GM21825 (cell line): ENCODE results near the gene ATP5F1C.

Source experiments
- ATAC-seq: cut with Tn5 transposase; IDR thresholded peaks from one replicate; pipeline ENCODE4 v1.9.1; 2021; ENCODE audit warnings: mild to moderate bottlenecking, moderate library complexity; ENCODE audit not compliant: unreplicated experiment

ATP5F1C gene

DNA sequence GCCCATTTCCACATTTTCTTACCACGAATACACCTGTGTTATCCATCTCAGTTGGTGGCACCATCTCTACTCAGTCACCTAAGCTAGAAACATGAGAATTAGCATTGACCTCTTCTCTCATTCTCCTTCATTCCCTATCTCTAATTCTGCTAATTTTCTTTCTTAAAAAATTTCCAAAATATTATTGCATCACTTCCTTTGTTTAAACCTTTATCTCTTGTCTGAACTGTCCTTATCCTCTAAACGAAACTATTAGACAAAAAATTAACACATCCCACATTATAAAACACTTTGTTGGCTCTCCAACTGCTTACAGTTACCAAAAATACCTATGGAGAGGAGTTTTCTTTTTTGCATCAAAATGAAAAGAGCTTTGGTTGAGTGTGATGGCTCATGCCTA, 48.6 kb downstream of the ATP5F1C start:
- ATAC-seq = no peak

DNA sequence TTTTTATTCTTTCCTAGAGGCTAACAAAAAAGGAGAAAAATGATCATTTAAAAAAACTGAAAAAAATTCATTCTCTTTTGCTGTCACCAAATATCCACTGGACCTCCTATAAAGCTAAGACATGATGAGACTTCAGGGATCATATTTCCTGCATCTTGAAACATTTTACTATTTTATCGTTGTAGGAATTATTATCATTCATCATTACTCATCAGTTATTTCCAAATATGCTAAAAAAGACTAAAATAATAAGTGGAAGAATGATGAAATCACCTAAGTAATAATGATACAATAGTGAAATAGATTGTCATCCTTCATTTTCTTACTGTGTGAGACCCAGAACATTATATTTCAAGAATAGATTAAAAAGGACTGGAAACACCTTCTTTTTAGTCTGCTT, 58.6 kb downstream of the ATP5F1C start:
- ATAC-seq = no peak

DNA sequence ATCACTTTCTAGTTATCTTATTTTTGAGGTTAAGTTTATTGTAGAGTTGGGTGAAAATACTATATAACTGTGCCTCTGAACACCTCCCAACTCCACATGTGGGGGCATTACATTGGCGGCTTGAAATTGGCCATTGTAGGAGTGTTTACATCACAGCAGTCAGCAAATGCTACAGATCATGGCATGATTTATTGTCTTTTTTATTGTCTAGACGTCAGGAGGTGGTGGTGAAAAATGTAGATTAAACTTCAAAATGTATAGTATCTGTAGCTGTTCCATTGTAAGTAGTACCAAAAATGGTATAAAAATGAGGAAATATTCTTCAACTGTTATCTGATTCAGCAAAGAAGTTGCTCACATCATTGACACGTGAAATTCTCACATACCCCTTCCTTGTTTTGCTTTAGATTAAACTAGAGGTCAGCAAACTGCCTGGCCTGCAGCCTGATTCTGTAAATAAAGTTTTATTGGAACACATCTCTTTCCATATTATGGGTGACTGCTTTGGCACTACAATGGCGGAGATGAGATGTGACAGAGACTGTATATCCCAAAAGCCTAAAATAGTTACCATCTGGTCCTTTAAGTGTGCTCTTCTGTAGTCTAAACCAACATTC, 65.4 kb downstream of the ATP5F1C start:
- no peak for ATAC-seq

DNA sequence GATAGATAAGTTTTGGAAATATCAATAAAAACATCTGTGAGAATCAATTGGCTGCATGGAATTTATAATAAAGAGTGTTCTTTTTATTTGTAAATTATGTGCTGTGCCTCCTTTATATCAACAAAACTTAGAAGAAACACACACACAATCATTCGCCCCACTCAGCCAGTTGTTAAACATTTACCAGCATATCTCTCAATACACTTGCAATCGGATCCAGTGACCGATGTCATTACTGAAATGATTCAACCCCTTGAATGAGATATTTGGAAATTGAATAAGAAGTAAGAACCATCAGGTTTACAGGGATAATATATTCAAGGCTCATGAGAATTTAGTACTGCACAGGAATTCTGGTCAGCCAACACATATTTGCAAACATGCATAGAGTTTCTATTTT, 65.9 kb downstream of the ATP5F1C start:
- ATAC-seq = no peak

DNA sequence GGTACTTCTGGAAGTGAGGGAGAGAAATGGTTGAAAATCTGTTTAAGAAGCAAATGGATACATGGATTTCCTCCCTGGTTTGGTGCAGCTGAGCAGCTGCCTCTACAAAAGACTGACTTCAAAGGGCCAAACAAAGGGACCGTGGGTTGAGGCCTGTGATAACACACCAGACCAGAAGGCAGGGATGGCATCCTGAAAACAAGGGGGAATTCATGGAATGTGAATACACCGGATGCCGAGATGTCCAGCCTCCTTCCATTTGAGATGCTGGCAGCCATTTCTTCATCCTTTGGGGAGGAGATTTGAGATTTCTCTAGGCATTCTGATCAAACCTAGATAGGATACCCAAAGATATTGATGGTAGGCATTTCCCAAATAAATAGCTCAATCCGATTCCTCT, 67.2 kb downstream of the ATP5F1C start:
- no peak for ATAC-seq

DNA sequence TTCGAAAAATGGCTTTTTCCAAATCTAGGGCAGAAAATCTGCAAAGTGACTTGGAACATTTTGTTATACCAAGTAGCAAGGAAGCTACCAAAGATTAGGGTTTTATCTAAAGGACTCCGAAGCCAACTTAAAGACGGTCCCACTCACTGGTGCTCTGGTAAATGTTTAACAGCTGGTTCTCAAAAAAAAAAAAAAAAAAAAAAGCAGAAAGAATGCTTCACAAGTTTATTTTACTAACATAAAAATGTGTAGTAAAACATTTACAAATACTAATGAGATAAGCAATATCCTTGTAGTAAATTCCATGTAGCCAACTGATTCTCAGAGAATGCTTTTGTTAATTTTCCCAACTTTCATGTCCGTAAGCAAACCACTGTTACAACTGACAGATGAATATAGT, 68.7 kb downstream of the ATP5F1C start:
- no peak for ATAC-seq

DNA sequence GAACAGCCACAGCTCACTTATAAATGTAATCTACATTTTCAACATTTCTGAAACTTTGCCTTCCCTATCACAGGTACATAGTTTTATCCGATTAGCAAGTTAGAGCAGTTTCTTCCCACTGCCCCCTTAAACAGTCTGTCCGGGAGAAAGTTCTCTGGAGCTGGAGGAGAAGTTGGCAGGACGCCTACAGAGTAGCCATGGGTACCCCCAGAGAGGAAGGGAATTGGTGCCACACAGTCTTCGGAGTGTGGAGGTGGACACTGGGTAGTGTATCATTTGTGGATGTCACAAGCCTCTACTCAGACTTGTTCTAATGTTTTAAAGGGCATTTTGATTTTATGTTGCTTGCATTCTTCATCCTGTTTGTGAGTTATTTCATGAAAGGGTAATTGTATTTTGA, 69.3 kb downstream of the ATP5F1C start:
- ATAC-seq = no peak
